Activated CD4-positive, alpha-beta T cell treated with anti-CD3 and anti-CD28 coated beads, Interleukin-2, amount 50 U/mL, for 4 hours (primary cell): Measurements from ENCODE around the gene PARPBP.
"Not testable (repeated sequence)": the region's sequence is repeated elsewhere in the genome, so short reads cannot be mapped to it uniquely, and the experiment has no call there.

Experiments used
- DNase-seq, 2 experiments: peaks; one replicate each; pipeline ENCODE4 v3.0.0-alpha.2; 2020

The PARPBP gene, protein sequence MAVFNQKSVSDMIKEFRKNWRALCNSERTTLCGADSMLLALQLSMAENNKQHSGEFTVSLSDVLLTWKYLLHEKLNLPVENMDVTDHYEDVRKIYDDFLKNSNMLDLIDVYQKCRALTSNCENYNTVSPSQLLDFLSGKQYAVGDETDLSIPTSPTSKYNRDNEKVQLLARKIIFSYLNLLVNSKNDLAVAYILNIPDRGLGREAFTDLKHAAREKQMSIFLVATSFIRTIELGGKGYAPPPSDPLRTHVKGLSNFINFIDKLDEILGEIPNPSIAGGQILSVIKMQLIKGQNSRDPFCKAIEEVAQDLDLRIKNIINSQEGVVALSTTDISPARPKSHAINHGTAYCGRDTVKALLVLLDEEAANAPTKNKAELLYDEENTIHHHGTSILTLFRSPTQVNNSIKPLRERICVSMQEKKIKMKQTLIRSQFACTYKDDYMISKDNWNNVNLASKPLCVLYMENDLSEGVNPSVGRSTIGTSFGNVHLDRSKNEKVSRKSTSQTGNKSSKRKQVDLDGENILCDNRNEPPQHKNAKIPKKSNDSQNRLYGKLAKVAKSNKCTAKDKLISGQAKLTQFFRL

GRCh38 chr12:102119674-102120563, at the start of gene PARPBP, which contains the start of gene NUP37:
TSS of gene PARPBP (plus strand) at chr12:102120183. CDS start at chr12:102123889, 3,706 bp downstream.
TSS of gene NUP37 (minus strand) at chr12:102120114. CDS start at chr12:102118518, 1,596 bp downstream.
- peak; percentile 87 for DNase-seq

- not testable (repeated sequence) for DNase-seq
Measured at GRCh38 chr12:102072092-102072491, 47.9 kb upstream of the PARPBP start.

DNA sequence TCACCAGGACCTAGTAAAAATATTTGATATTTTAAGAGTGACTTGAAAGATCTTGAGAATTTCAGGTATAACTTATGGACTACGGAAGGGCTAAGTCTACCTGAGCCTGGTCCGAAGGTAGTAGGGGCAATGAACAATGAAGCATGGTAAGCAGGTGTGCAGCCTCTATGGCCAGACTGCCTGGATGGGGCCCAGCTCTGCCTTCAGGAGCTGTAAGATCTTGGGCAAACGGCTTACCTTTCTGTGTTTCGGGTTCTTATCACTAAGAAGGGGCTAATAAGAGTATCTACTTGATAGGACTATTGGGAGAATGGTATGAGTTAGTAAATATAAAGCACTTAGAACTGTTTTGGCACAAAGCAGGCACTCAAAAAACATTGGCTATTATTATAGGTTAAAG, 39.1 kb upstream of the PARPBP start:
- no peak for DNase-seq

DNA sequence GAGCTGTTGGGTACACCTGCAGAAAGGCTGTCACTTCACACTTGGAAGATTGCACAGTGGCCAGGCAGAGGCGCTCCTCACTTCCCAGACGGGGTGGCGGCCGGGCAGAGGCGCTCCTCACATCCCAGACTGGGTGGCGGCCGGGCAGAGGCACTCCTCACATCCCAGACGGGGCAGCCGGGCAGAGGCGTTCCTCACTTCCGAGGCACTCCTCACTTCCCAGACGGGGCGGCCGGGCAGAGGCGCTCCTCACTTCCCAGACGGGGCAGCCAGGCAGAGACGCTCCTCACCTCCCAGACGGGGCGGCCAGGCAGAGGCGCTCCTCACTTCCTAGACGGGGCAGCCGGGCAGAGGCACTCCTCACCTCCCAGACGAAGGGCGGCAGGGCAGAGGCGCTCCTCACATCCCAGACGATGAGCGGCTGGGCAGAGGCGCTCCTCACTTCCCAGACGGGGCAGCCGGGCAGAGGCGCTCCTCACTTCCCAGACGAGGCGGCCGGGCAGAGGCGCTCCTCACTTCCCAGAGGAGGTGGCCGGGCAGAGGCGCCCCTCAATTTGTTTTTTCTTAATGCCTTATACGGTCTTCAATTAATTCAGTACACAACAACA, 30.7 kb upstream of the PARPBP start:
- not testable (repeated sequence) for DNase-seq

- no peak for DNase-seq
Measured at GRCh38 chr12:102093319-102093718, 26.7 kb upstream of the PARPBP start.

GRCh38 chr12:102095677-102096263, 24.2 kb upstream of the PARPBP start:
- no peak for DNase-seq

DNA sequence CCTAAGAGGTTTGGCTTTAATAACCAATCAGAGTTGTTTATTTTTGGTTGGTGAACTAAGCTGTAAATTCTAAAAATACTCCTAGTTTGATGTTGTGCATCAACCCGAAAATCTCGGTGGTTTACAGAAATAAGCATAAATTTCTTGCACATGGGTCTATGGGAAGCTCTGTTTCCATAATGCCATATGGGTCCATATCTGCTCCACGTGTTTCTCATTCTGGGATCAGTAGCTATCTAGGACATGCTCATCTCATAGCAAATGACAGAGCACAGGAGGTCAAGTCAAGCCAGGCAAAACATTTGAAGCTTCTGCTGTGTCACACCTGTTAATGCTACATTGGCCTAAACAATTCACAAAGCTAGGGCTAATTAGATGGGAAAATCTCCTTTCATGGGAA, 23.1 kb upstream of the PARPBP start:
- DNase-seq = no peak

DNA sequence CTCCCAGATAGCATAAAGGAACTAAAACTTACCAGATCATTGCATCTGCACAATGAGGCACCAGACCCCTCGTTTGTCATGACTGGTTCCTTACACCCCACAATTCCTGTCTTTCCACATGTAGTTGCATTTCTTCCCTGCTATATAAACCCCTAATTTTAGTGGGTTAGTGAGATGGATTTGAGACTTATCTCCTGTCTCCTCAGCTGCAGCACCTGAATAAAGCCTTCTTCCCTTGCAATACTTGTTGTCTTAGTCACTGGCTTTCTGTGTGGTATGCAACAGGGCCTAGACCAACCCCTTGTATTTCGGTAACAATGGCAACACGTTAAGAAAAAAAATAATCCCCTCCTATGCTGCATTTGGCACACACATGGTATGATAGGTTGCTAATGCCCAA, 13.1 kb upstream of the PARPBP start:
- DNase-seq = no peak

DNA sequence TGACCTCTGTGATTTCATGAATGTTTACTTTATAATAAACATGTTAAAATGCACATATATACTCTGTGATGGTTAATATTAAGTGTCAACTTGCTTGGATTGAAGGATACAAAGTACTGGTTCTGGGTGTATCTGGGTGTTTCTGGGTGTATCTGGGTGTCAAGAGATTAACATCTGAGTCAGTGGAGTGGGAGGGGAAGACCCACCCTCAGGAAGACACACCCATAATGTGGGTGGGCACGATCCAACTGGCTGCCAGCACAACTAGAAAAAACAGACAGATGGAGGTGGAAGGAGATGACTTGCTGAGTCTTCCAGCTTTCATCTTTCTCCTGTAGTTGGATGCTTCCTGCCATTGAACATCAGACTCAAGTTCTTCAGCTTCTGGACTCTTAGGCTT, 12.0 kb upstream of the PARPBP start:
- no peak for DNase-seq

DNA sequence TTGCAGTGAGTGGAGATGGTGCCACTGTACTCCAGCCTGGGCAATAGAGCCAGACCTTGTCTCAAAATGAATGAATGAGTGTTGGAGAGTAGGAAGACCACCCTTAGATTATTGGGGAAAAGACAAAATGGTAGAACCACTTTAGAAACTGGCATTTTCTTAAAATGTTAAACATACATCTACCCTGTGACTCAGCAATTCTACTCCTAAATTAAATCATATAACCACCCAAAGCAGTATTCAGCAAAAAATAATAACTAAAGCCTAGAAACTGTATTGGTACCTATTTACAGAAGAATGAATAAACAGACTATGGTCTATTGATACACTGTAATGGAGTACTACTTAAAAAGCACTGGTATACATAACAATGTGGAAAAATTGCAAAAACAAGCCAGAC, 9.2 kb upstream of the PARPBP start:
- DNase-seq = no peak

GRCh38 chr12:102114212-102114611, 5.8 kb upstream of the PARPBP start:
- DNase-seq = no peak

- DNase-seq = no peak
Measured at GRCh38 chr12:102116392-102116791, 3.6 kb upstream of the PARPBP start.

GRCh38 chr12:102118874-102119273, 1.1 kb upstream of the PARPBP start:
- DNase-seq = no peak

- DNase-seq = no peak
Measured at GRCh38 chr12:102120564-102120873, 536 bp downstream of the PARPBP start.

DNA sequence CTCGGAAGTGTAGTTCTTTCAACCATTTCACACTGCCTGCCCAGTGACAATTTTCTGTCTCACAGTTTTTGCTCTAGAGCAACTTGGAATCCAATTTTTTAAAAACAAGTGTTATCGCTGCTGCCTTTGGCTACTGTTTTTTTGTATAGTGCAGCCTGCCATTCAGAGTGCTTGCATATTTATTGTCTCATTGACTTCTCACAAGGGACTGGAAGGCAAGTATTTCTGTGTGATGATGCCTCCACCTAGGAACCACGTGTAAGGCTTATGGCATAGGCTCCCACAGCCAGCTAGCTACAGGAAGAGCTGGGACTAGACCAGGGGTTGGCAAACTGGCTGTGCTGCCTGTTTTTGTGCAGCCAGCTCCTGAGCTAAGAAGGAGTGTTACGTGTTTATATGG, 903 bp downstream of the PARPBP start:
- DNase-seq = no peak

DNA sequence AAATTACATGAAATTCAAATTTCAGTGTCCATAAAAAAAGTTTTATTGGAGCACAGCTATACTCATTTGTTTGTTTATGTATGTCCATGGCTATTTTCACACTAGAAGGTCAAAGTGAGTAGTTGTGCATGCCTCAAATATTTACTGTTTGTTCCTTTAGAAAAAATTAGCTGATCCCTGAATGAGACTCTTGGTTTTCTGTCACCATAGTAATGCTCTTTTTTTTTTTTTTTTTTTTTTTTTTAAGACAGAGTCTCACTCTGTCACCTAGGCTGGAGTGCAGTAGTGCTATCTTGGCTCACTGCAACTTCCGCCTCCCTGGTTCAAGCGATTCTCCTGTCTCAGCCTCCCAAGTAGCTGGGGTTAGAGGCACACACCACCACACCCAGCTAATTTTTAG, 1.3 kb downstream of the PARPBP start:
- not testable (repeated sequence) for DNase-seq

DNA sequence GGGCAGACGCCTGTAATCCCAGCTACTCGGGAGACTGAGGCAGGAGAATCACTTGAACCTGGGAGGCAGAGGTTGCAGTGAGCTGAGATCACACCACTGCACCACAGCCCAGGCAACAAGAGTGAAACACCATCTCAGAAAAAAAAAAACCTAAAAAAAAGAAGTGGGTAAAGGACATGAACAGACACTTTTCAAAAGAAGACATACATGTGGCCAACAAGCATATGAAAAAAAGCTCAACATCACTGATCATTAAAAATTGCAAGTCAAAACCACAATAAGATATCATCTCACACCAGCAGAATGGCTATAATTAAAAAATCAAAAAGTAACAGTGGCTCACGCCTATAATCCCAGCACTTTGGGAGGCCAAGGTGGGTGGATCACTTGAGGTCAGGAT, 10.7 kb downstream of the PARPBP start:
- not testable (repeated sequence) for DNase-seq

- not testable (repeated sequence) for DNase-seq
Measured at GRCh38 chr12:102131442-102131841, 11.5 kb downstream of the PARPBP start.

DNA sequence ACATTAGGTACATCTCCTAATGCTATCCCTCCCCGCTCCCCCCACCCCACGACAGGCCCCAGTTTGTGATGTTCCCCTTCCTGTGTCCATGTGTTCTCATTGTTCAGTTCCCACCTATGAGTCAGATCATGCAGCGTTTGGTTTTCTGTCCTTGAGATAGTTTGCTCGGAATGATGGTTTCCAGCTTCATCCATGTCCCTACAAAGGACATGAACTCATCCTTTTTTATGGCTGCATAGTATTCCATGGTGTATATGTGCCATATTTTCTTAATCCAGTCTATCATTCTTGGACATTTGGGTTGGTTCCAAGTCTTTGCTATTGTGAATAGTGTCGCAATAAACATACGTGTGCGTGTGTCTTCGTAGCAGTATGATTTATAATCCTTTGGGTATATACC, 17.6 kb downstream of the PARPBP start:
- DNase-seq = not testable (repeated sequence)

- not testable (repeated sequence) for DNase-seq
Measured at GRCh38 chr12:102142866-102143373, 22.9 kb downstream of the PARPBP start.

GRCh38 chr12:102144221-102144620, 24.2 kb downstream of the PARPBP start:
- no peak for DNase-seq

- DNase-seq = not testable (repeated sequence)
Measured at GRCh38 chr12:102147062-102147587, 27.1 kb downstream of the PARPBP start.
